Measurements from ENCODE around the gene MUC5AC. TPM values are rescaled to one million over a fixed set of nuclear protein-coding genes. Genes with fewer than 3 reads are reported as not detected.

MUC5AC gene
- total RNA-seq, 1 donor from 2014 or later: 0.03 TPM

DNA sequence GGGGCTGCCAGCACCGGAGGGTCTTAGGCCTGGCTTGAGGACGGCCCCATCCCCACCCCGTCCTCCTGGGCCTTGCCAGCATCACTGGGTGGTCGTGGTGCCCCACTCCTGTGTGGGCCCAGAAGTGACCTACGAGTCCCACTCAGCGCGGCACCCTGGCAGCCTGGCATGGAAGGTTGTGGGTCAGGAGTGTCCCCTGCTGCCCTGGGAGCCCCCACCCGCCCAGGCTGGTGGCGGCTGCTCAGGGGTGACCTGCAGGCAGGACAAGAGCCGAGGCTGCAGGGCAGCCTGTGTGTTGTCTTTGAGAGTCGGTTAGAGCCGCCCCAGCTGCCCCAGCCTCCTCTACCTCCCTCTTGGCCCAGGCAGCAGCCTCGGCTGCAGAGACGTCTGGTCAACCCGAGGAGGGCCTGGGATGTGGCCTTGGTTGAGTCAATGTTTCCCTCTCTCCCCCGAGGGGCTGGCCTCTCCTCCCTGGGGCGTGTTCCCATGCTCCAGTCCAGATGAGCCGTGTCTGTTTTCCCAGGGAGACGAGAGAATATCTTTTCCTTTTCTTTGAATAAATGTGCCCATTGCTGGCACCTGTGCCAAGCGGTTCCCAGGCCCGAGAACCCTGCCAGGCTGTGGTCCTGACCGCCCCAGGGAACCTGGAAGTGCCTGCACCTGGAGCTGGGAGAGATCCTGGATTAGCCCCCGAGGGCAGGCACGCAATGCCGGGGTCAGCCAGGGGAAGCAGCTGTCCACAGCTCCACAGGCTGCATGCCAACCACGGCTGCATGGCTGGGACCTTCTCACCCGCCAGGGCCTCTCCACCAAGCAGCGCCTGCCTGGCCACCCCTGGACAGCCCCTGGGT, 35.7 kb upstream of the MUC5AC start:
- DNase-seq (ENCODE audit: low spot score) (no peak), ATAC-seq (no peak)

DNA sequence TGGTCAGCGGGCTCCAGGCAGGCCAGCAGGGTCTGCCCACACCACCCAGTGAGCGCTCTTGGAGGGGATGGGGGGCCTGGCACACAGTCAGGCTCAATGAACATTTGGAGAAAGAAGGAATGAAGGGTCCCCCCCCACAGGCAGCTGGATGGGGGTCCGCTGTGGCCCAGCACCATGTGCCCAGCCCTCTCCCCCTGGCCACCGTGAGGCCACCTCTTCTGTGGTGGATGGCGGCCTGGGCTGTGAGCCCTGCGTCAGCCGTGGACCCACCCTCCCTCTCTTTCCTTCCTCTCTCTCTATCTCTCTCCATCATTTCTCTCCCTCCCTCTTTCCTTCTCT, 35.1 kb upstream of the MUC5AC start:
- ATAC-seq (no peak), DNase-seq (ENCODE audit: low spot score) (no peak)

DNA sequence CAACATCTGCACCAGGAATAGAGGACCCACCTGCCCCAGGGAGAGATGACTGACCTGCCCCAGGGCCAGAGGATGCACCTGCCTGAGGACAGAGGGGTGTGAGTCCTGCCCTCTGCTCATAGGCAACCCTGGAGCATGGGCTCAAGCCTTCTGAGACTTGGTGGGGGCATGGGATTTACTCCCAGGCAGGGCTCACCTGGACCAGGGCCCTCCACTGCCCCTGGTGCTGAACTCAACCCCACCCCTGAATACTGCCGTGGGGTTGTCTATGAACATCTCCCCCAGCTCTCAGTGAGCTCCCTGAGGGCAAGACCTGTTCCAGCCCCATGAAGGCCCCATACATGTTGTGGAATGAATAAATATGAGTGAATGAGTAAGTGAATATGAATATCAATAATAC, 33.8 kb upstream of the MUC5AC start:
- no peak for ATAC-seq
- no peak for DNase-seq (ENCODE audit: low spot score)

DNA sequence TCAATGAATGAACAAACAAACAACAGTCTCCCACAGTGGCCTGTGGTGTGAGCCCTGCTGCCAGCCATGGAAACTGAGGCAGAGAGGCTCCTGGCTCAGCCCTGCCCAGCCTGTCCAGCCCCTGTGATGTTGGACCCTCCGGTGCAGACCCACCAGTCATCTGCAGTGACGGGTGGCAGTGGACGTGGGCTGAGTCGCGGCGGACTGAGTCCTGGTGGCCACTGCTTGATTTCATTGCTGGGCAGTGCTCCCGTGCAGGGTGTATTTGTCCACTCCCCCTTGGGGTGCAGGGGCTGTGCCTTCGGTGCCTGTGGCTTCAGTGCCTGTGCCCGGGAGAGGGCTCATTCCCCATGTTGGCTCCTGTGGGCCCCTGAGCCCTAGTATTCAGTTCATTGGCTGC, 31.9 kb upstream of the MUC5AC start:
- ATAC-seq (no peak), DNase-seq (ENCODE audit: low spot score) (no peak)

DNA sequence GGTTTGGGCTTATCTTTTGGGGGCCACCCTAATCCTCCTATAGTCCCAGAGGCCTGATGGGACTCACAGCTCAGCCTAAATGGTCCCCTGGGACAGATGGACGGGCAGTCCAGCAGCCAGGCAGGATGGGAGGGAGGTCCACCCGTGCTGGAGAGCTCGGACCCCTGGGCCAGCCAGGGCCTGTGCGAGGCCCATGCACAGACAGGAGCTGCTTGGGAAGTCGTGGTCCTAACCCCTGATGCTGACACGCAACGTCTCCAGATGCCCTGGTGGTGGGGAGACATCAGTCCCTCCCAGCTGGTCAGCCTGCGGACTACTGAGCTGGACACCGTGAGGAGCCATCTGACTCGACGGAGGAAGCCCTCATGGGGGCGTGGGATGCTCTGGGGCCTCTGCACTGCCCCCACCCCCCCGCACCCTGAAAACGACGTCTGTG, 31.2 kb upstream of the MUC5AC start:
- no peak for DNase-seq (ENCODE audit: low spot score)
- no peak for ATAC-seq

DNA sequence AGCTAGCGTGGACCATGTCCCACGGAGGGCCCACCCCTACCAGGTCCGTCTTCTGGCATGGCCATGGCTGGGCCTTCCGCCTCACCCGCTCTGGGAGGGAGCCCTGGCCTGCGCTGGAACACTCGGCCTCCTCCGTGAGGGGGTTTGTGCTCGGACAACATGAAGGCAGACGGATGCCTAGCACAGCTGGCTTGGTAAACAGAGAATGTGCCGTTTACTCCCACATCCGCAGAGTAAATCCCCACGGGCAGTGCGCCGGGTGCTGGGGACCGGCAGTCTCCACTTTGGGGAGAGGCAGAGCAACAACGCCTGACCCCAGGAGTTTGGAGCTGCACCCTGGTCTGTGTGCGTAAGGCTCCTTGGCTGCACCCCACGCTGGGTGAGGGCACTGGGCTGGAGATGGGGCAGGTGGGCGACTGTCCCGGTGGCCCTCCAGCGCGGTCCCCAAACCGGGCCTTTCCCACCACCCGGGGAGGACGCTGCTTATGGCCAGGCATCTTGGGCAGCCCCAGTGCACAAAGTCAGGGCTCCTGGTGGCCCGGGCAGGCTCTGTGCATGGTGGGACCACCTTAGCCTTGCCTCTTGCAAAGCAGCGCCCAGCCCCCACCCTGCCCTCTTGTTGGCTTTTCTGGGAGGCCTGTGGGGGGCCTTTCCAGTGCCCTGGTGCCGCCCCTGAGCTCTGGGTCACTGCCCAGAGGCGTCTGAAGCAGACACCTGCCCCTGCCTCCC, 30.7 kb upstream of the MUC5AC start:
- DNase-seq (ENCODE audit: low spot score) (no peak), ATAC-seq (no peak)

DNA sequence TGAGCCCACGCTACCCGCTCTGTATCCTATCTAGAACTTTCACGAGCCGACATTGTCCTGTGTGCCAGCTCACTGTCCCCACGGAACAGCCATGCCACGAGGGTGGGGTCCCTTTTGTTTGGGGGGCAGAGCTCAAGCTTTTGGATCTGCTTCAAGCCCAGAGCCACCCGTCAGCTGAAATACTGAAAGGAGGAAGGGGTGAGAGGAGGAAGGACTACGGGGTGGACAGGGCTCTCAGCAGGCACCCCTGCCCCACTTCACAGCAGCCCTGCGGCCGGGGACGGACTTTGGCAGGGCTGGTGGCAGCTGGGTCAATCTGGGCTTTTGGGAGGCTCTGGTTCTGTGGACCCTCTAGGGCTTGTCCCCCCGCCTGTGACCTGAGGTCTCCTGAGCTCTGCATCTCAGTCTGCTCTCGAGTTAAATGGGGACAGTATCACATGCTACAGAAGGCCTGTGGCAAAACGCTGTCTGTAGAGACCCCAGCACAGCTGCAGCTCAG, 30.0 kb upstream of the MUC5AC start:
- DNase-seq (ENCODE audit: low spot score) (no peak), ATAC-seq (no peak)

DNA sequence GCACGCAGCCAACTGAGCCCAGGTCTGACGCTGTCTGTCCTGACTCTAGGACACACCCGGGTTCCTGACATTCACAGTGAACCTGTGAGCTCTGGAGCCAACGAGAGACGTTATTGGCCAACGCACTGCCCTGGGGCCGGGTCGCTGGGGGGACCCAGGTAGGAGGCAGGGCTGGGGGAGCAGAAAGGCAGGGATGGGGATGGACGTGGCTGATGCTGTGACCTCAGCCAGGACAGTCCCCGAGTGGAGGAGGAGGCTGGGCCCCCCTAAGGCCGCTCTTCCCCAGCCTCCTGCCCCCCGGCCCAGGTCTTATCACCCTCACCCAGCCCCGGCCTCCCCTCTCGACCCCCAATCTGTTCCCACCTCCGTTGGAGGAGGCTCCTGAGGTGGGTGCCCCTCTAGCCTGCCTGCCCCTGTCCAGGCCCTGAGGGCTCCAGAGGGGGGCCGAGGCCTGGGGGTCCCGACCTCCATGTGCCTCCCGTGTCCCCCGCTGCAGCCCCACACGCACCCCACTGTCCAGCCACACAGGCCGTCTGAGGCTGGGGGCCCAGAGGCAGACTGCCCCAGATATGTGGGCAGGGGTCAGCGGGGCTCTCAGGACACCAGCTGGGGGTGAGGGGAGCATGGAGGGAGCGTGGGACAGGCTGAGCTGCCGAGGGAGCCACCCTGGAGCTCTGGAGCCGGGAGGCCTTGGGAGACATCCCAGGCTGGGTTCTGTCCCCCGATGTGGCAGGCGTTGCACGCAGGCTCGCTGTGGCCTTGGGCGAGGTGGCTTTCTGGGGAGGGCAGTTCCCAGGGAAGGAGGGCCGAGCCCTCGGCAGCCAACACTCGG, 29.2 kb upstream of the MUC5AC start:
- no peak for DNase-seq (ENCODE audit: low spot score)
- ATAC-seq: no peak

DNA sequence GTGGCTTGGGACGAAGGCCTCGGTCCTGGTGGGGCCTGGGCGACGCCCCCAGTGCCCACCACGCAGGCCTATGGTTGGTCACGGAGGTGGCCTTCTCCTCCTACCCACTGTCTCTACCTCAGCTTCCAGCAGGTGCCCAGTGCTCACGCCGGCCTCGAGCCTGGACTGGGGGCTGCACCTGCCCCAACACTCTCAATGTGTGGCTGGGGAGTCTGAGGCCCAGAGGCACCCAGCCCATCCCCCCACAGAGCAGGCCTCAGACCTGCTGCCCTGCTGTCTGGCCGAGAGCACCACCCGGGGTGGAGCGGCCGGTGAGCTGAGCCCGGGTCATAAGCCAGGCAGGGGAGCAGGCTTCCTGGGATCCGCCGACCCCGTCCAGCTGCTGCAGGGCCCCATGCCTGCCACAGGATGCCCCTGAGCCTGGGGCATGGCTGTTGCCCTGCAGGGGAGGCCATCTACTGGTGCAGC, 28.6 kb upstream of the MUC5AC start:
- ATAC-seq: no peak
- DNase-seq (ENCODE audit: low spot score): no peak

DNA sequence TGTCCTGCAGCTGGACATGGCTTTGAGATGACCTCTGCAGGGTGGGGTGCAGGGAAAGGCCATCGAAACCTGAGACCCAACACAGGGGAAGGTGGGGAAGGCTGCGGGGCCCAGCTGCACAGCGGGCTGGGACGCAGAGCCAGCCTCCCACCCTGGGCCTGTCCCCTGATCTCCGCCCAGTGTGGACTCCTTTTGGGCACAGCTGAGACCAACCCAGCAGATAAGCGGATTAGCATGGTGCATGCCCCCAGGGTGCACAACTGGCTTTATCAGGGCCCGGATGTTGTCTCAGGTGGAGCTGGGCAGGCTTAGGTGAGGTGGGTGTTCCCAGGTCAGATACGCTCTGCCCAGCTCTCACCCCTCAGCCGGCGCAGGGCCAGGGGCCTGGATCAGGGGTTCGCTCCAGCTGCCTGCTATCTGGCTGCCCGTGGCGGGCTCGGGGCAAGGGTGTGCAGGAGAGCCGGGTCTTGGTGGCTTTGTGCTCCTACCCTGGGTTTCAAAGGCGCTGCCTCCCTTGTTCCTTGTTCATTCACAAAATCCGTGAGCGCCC, 28.1 kb upstream of the MUC5AC start:
- no peak for ATAC-seq
- no peak for DNase-seq (ENCODE audit: low spot score)

DNA sequence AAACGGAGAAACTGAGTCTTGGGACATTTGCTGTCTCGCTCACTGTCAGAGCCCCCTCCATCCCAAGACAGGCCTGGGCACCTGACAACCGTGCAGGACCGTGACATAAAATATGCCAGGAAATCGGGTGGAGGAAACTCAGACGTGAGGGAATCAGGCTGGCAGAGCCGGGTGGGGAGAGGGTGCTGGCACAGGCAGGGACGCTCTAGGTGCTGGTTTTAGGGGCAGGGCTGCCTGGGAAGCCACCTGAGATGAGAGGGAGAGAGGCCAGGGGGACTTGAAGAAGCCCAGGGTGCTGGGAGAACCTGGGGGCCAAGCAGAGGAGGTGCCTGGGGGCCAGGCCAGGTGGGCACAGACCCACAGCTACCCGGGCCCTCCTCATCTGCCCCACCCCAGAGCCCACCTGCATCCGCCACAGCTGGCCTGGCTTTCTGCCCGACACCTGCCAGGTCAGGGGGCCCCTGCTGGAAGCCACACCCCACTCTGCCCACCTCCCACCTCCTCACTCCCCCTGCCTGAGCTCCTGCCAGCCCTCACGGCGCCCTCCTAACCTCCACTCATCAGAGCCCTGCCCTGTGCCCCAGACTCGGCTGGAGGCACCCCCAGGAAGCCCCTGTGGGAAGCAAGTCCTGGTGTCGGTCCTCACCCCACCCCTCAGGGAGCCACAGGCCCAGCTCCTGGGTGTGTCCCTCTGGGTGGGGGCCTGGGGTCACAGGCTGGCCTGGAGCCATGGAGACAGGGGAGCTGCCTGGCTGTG, 27.3 kb upstream of the MUC5AC start:
- DNase-seq (ENCODE audit: low spot score) (no peak), ATAC-seq (no peak)

DNA sequence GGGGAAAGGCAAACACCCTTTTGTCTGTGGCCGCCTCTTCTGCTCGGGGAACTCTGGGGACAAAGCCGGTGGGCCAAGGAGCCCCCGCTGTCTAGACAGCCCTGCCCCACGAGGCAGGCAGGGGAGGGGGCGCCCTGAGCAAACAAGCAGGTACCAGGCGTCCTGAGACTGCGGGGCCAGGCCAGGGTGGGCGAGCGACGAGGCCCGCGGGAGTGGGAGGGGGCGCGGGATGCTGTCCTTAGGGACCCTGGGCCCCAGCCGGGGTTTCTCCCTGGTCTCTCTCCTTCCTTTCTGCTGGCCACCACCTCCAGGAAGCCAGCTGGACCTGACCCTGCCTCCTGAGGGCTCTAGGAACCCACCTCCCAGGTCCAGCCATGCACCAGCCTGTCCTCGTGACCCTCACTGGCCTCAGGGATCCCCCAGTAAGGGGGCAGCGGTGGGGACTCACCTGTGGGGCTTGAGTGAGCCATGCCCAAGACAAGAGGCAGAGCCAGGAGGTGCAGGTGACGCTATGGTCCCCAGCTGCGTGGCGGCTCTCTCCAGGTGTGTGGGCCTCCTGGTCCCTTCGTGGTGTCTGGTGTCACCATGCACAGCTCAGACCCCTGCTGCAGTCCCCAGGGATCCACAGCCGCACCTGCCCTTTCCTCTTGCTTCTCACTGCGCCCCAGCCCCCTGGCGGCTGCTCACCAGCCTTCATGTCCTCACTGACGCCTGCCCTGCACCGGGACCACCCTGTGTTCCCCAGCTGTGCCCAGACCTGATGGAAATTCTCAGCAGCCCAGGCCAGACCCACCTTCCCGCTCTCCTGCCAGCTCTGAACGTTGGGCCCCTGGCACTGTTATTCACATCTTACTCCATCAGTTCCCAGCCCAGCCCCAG, 26.5 kb upstream of the MUC5AC start:
- no peak for DNase-seq (ENCODE audit: low spot score)
- ATAC-seq: no peak

DNA sequence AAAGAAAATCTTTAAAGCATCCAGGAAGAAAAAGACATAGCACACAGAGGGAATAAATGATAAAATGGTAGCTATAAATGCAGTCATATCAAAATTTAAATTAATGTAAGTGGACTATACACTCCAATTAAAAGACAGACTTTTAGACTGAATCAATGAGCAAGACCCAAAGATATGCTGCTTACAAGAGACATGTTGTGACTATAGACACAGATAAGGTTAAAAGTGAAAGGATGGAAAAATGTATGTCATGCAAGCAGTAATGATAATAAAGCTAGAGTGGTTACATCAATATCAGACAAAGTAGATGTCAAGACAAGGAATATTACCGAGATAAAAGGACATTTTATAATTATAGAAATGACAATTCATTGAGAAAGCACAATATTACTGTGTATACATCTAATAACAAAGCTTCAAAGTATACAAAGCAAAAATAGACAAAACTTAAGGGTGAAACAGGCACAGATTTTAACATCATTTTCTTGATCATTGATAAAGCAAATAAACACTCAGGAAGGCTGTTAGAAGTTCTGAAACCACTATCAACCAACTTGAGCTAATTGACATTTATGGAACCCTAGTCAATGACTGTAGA, 22.8 kb upstream of the MUC5AC start:
- DNase-seq (ENCODE audit: low spot score) (no peak), ATAC-seq (no peak)

DNA sequence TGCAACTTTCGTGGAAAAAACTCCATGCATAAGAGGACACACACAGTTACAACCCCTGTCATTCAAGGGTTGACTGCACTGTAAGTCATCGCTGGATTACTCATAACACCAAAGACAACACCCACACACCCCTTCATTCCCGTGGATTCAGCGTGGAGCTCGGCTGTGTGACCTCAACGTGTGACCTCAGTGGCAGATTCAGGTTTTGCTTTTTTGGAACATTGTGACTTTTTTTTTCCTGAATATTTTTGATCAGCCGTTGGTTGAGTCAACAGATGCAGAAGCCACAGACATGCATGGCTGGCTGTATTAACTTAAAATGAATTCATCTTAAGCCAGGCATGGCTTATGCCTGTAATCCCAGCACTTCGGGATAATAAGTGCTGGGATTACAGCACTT, 19.7 kb upstream of the MUC5AC start:
- ATAC-seq (no peak), DNase-seq (ENCODE audit: low spot score) (no peak)

DNA sequence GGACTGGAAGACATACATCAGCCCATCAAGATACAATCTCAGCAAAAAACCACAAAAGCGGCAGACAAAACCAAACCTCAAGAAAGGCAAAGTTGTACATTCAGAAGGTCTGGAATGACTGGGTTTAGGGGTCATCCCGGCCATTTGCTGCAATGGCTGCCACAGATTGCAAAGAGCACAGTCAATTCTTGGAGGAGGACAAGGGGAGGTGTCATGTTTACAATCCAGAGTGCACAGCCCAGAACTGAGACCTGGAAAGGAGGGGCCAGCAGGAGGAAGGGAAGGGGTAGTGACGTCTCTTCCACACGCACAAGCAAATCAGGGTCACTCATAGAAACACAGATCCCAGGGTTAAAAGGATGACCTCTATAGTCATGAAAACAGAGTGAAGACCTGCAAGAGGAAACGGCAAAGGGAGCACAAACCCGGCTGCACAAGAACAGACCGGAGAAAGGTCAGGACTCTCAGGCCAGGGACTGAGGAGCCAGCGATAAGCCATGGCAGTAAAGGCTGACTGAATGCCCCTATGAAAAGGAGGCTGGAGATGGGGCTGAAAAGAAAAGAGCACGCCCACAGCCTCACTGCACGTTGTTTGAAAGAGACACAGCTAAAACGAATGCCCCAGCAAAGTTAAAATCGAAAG, 18.2 kb upstream of the MUC5AC start:
- ATAC-seq: peak; percentile 68
- DNase-seq (ENCODE audit: low spot score): peak; percentile 39

DNA sequence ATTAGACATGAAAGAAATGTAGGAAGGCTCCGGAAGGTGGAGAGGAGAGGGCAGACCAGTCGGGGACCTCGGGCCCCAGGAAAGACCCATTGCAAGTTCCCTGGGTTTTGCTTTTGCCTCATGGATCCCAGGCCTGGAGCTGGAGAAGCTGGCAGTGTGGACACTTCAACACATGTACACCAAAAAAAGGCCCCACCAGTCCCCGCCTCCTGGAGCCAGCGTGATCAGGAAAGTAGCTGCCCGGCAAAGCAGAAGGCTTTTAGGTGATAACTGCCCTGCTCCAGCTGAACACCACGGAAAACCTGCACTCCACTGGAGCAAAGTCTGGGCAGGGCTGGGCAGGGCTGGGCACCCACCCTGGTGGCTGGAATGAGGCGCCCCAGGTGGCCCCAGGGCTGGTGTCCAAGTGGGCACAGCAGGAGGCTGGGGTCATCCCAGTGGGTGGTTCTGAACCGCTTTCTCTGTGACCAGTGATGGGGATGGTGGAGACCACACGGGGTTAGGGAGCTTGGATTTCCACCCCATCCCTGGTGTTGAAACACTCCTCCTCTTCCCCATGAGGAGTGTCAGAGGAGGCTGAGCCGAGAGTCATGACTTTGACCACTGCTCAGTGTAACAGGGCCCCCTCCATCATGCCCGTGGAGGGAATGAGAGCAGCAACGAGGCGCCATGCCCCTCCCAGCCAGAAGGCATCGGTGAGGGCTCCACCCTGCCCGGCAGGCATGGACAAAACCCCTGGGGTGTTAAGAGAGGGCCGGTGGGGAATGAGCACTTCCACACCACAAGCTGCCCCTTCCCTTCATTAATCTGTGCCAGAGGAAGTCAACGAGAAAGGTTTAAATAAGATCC, 16.9 kb upstream of the MUC5AC start:
- ATAC-seq (no peak), DNase-seq (ENCODE audit: low spot score) (no peak)

DNA sequence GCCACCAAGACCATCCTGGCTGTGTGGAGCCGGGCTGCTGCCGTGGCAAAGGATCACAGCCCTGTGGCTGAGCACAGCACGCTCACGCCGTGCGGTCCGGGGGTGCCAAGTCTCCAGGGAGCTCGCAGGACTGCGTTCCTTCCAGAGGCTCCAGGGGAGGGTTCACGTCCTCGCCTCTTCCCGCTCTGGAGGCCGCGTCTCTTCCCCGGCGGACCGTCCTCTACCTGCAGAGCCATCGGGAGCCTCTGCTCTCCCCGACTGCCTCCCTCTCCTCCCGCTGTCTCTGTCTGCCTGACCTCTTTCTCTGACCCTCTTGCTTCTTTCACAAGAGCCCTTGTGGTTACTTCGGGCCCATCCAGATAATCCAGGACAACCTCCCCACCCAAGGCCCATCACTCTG, 11.4 kb upstream of the MUC5AC start:
- DNase-seq (ENCODE audit: low spot score) (peak; percentile 39), ATAC-seq (no peak)

Data from left lobe of liver (tissue), 2 donors.